NOMO-1 treated with DMSO at 0.1 percent for 48 hours (cell line): ENCODE results near the gene GAS7.

Source experiments
- DNase-seq: peaks from one replicate; lab custom pipeline; 2025; ENCODE audit not compliant: unreplicated experiment; lab: John Stamatoyannopoulos, UW

The GAS7 gene

DNA sequence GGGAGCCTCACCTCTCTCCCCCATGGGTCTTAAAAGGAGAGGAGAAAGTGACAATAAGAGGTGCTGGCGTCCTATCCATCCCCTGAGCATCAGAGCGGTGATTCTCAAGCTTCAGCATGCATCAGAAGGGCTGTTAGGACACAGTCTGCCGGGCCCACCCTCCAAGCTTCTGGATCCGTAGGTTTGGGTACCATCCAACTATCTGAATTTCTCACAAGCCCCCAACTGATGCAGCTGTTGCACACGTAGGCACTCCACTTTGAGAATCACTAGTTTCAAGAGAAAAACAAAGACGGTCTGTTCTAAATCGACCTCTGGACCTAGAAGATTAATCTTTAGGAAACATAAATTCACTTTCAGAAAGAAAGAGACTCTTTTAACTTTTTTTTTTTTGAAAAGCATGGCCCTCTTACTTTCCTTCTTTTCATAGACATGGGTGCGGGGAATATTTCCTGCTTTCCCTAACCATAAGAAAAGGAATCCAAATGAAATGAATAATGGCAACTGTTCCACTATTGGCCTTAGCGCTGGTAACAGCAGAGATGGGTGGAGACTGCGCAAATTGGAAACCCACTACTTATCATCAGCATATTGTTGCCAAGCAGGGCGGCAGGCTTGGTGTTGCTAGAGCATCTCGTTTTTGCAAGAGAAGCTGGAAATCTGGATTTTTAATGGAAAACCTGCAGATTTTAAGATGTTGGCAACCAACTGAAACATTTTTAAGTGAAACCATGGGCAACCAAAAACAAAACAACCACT is 144.4 kb downstream of the GAS7 start:
- DNase-seq, result no peak

DNA sequence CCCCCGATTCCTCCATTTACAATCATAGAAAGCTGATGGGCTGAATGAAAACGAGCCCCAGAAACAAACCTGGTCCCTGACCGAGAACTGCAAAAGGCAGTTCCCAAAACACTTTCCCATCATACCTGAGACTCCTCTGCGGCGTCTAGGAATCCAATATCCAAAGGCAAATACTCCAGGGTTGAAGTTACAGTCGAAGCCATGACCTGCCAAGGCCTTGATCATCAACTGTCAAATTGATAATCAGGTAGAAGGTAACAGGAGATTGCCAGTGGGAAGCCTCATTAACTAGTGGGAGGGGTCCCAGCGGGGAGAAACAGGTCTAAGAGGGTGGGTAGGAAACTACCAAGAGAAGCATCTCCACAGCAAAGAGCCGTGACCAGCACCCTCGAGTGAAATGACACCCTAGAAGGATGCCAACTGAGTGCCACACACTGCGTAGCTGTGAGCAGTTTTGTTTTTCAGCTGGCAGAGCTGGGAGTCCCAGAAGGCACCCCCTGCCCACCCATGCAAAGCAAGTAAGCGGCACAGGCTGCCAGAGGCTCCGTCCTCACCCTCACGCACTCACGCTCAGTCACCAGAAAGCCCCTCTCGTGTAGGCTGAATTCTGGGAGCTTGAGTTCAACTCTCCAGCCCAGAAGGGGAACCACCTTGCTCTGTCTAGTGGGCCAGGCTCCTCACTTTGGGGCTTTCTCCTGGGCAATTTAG is 146.1 kb downstream of the GAS7 start:
- DNase-seq, result no peak

DNA sequence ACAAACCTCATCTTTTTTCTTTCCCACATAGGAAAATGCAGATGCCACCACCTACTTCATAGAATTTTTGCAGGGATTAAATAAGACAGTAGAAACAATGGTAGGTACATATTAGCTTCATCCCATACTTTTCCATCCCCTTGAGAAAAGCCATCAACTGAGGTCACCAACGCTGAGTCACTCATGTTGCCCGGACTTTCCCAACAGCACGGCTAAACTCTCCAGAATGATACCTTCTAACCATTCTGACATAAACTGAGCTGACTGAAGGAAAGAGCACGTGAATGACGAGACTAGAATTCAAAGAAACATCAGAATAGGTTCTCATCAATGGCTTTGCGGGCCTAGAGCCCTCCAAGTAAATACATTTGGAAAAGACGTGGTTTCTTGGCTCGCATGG is 147.3 kb downstream of the GAS7 start:
- peak; percentile 57 for DNase-seq

DNA sequence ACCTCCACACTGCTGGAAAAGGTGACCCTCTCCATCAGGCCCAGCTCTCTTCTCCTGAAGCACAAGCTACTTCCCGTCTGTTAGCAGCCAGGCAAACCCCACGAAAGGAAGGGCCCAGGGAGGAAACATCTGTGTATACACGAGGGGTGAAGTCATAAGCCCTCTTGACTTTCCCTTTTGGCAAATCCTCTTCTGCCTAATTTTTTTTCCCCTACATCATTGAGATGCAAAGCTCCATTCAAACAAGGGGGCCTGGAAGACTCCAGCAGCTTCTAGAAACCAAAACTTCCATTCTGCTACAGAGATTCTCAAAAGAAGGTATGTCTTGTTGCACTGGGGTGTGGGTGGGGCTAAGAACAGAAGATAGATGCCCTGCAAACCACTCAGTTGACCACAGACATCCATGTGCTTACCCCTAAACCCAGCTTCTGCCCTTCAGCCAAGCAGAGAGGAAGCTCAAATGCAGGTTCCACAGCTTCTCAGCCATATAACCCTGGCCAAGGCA is 147.8 kb downstream of the GAS7 start:
- DNase-seq, result peak; percentile 80

DNA sequence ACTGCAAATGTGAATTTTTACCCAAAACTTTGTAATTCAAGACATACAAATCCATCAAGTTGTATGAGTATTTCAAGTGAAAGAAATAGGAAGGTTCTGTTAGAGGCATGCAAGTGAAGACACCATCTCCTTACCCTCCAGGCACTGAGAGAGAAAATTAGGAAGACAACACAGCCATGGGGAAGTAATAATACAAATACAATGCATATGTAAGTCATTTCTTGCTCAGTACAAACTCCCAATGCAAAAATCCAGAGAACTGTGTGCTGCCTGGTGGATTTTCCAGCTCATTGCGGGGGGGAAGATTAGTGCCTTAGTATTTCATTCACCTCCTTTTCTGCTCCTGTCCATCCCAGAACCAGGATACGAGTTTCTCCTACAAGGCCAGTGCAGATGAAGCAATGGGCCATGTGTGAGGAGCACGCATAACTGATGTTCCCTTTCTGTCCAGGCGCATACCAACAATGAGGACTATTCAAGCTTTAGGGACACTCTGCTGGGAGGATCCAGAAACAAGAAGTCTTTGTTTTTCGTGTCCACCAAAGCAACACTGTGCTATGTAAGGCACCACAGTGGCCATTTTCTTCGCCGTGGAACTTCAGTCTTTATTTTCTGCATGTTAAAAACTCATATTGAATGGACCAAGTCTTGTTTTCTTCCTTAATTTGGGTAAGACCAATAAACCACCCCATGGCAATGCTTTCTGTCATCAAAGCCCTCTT is 149.6 kb downstream of the GAS7 start:
- no peak for DNase-seq

DNA sequence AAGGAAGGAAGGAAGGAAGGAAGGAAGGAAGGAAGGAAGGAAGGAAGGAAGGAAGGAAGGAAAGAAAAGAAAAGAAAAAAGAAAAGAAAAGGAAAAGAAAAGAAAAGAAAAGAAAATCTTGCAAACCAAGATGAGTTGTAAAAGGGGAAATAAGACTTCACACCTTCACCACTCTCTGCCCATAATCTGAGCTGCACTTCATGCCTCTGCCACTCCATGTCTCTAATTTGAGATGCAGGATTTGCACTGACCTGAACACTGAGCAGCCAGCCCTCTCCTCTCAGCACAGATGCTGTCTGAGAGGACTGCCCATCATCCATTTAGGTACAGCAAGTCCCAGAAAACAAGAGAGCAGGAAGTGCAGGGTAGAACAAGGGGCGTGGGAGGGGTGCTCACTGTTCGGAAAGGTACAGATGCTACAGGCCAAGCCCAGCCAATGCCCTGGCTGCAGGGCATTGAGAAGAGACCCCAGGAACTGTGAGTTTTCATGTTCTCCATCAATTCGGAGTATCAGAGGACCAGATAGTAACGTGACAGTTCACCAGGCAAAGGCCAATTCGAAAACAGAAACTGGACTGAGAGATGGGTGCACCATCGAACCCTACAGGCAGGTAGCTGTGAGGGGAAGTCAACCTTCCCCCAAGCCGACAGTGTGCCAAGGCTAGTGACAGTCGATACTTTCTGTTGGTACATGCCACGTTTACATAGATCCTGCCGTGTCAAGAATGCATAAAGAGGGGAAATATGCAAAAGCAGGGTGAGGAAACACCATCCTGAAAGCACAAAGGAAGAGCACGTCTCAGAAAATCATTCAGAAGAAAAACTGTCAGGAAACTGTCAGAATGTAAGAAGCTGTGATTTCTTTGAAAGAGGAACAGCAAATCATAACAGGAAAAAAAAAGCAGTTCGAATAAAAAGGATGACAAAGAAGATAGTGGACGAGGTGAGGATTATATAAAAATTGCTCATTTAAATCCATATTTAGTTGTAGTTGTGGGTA is 151.3 kb downstream of the GAS7 start:
- DNase-seq, result peak; percentile 23

DNA sequence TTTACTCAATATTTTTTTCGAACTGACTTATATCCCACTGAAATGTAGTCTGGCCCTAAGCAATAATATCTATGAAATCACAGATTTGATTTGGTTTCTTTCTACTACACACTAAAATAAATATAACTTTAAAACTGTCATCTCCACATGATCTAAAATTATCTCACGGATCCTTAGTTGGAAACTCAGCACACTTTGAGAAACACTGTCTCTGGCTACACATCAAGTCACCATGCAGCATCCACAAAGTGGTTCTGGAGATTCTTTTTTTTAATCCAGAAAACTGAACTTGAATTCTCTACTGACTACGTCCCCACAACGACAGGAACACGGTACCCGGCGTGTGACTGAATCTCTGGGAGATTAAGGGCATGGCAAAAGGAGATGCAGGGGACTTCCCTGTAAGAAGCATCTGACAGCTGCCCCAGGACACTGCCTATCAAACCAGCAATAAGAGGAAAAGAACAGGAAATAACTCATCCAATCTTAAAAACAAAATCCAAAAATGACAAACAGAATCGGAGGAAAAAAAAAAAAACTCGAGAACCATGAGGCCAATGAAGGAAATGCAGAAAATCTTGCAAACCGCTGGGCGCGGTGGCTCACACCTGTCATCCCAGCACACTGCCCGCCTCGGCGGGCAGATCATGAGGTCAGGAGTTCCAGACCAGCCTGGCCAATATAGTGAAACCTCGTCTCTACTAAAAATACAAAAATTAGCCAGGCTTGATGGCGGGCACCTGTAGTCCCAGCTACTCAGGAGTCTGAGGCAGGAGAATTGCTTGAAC is 152.3 kb downstream of the GAS7 start:
- no peak for DNase-seq

DNA sequence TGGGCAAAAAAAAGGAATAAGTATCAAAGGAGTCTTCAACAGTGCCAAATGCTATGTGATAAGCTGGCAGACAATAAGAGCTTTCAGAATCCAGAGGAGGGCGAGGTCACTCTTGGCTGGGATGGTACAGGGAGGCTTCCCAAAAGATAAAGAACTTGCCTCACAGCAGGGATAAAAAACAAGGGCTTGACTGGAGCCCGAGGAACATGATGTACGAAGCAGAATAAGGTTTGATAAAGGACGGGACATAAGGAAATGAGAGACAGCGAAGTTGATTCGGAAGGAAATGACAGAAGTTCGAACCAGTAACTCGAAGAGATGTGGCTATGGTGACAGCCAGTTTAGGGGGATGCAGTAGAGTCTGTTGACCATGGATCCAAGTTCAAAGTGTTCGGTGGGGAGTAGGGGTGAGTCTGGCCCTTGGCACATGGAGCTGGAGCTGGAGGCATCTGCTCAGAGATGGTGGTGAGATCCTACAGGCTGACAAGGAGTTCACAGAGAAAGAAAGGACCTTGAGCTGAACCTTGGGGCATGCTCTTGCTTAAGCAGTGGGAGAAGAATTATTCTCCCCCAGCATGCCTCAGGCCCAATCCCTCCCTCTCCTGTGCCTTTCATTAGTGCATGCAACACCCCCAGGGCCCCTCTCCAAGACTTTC is 155.7 kb downstream of the GAS7 start:
- no peak for DNase-seq

DNA sequence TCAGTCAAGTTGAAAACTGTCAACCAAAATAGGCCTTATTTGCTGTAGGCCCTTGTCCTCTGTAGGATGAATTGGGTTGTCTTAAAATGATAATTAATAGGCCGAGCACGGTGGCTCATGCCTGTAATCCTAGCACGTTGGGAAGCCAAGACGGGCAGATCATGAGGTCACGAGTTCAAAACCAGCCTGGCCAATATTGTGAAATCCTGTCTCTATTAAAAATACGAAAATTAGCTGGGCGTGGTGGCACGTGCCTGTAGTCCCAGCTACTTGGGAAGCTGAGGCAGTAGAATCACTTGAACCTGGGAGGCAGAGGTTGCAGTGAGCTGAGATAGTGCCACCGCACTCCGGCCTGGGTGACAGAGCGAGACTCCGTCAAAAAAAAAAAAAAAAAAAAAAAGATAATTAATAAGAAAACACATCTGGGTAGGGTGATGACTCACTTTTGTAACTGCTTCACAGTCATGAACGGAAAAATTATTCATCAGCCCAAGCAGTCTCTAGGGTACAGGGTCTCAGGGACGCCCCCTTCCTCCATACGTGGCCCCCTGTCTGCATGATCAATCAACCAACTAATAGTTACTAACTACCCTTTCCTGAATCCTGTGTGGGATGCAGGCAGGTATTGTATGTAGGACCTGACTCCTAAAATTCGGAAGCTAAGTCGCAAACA is 156.4 kb downstream of the GAS7 start:
- DNase-seq, result no peak

DNA sequence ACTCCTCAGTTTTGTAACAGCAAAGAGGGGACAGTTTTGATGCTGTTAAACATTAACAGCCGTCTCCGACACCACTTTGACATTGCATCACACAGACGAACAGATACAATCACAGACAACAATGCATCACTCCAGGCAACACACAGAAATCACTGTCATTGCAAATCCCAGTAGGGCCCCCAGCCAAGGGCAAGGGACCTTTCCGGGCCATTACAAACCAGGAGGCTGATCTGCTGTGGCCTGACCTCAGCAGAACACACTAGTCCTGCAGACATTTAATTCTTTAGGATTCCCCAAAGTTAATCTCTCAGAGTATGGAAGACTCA is 157.2 kb downstream of the GAS7 start:
- DNase-seq, result no peak

DNA sequence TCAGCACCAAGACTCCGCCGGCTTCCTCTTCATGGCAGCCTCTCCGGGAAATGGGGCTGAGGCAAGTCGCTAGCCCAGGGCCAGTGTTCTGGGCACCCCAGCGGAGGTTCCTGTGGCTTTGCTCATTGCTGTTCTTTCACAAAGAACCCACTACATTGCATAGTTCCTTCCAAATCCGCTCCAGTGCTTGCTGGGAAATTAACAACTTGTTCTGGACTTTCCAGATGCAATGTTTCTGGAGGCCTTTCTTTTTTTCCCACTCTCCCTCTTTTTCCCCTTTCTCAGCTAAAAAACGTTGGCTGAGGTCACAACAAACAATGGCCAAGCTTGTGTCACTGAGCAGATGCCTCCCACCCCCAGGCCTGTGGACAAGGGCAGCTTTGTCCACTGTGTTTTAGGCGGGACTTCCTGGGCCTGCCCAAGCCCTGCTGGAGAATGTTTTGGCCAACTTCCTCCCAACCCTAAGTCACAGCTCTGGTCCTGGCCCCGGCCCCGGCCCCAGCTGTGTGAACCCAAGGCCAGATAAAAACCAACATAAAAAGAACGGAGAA is 161.8 kb downstream of the GAS7 start:
- no peak for DNase-seq

DNA sequence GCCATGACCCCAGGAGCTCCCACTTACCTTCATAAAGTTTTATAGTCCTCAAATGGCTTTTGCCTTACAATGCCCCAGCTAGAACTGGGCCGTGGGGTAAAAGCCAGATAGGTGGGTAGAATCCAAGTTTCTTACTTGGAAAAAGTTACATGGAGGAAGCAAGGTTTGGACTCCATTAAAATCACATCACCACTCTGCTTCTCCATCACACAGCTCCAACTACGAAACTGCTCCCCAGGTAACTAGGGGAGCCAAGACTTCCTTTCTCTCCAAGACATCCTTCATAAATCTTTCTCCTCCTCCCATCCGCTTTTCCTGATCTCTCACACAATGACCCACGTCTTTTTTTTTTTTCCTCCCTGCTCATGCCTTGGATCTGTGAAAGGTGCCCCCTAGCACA is 162.5 kb downstream of the GAS7 start:
- no peak for DNase-seq

DNA sequence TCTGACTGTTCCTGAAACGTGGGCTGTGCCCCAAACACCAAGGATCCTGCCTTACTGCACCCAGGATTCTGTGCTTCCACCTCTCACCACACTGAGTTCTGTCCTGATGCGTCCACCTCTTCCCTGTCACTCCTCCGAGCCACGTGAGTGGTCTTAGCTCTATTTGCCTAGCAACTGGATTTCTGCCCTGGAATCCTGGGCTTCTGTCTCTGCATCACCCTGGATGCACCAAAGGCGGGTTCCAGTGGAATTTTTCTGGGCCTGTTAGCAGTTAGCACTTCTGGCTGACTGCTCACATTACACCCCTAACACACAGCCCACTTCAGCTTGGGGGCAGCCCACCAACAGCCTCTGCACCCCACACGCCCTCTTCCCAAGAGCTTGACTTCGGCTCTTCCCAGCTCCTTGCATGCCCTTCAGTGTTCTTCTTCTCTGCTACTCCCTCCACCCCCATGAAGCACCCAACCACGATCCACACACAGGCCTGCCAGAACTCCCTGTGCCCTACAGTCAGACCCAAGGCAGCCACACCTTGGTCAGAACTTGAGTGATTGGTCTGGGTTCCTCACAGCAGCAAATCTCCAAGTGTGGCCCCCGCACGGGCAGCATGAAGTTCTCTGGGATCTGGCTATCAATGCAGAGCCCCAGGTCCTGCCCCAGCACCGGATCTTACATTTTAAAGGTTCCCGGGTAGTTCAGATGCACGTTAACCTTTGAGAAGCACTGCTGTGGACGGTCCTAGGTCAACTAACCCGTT is 163.5 kb downstream of the GAS7 start:
- DNase-seq, result no peak

DNA sequence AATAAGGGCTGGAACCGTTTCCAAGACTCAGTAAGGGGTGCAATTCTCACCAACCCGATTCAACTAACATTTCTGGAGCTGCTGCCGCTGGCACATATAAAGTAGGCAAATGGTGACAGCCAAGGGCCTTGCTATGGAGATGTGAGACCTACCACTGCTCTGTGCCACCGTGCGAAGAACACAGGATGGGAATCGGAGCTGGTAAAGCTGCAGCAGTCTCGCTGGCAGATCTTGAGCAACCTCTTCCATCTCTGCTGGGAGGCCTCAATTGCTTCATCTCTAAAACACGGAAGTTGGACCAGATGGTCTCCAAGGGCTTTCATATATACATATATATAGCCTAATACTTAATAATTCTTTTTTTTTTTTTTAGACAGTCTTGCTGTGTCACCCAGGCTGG is 164.4 kb downstream of the GAS7 start:
- peak; percentile 97 for DNase-seq

DNA sequence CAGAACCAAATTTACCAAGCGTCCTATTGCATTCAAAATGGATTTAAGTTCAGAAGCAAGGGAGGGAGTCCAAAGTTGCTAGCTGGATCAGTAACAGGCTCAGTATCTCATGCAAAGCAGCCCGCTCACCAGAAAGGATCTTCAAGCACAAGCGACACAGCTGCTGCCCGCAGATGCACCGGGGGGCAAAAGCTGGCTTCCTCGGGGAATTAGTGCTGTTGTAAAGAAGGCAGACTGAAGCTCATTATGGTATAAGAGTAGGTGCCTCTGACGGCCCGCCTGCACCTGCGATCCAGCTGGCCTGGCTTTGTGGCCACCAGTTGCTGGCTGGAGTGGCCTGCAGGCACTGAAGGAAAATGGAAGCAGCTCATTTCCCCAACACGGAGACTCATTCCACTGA is 165.0 kb downstream of the GAS7 start:
- DNase-seq, result no peak

DNA sequence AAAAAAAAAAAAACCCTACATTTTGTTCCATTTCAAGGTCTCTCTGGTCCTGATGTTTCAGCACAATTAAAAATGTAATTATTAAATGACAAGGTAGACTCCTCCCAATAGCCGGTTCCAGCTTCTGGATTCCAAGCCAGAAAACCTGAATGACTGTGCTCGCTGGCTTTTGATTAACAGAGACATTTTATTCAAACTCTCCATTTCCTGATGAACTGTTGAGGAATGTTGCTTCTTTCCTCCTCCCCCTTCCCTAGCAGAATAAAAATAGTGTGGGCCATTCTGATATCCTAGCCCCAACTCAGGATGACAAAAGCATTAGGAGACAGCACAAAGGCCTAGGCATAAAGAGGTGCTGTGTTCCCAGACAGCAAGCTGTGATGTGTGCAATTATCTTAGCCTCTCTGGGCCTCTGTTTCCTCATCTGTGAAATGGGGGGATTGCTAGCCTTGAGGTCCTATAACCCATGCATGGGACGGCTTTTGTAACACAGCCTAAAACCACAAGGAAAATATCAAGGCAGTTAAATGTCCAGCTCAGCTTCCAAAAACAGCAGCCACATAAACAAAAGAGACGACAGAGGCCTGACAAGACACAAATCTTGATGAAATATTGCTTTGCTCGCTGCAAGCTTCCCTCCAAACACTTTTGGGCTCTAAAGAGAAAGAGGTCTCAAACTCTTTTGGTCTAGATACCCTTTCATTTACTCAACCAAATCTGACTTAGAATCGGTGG is 166.1 kb downstream of the GAS7 start:
- peak; percentile 37 for DNase-seq

DNA sequence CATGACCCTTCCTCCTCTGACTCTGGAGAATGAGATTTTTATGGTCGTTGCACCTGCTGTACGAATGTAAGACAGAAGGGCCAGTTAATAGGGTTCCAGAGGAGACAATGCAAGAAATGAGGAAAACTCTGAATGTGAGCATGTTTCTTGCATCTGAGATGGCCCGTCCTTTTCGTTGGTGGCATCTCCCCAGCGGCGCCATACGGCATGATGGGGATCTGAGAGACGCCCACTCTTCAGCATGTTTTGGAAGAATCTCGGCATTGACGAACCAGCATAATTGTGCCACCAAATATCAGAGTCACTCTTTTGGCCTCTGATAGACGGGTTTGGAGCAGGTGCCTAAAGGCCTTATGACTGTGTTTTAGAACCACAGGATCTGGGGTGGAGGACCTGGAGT is 166.8 kb downstream of the GAS7 start:
- DNase-seq, result no peak
